Measurements from ENCODE around the gene CDC42BPG. TPM values are rescaled to one million over a fixed set of nuclear protein-coding genes. Genes with fewer than 3 reads are reported as not detected.

Gene CDC42BPG
- total RNA-seq, 1 experiment from 2014 or later, result 30.1 TPM

DNA sequence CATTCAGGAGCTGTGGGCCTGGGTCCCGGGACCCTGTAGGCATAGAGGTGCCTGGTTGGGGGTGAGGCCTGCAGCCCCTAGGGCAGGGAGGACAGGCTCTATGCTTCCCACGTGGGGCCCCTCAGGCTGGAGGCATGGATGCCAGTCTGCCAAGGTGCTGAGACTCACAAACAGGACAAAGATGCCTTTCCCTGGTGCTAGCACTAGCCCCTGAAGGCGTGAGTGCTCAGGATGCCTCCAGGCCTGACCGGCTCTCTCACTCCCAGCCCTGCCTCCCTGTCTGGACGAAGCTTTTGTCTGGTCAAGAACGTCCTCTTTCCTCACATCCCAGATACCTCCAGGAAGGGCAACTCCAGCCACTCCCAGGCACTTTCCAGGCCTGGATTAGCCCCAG lies 2.1 kb downstream of the CDC42BPG start:
- TF ChIP-seq ZFX (IDR thresholded peaks at IDR 0.05) (no peak), RAD21 (IDR thresholded peaks at IDR 0.05; ENCODE audit: low read depth) (no peak)
- ChIA-PET POLR2A (no interaction called here), CTCF (interaction anchor here (1.5 kb wide), 1 partner anchor 55 kb away, joined by 5 read pairs; no protein-coding TSS in a partner anchor), RAD21 (ENCODE audit: low non-redundant PET in 1 of 2, low total read pairs in 2 of 2, uncharacterized antibody in 2 of 2, unreplicated experiment in 2 of 2) (no interaction called here)
- Histone ChIP-seq H3K4me2 (ENCODE audit: low read length) (peak overlapping the region; percentile 100), H3K9me3 (ENCODE audit: control insufficient read depth in 1 of 2, insufficient read depth in 1 of 2, low read depth in 1 of 2, low read length in 2 of 2) (no peaks in the 10 kb centered on the region), H4K20me1 (ENCODE audit: insufficient read depth) (no peaks in the 10 kb centered on the region), H3K79me2 (ENCODE audit: insufficient read depth, low read length) (peaks cover 22% of the 10 kb centered on the region), H3K36me3 (ENCODE audit: control insufficient read depth in 1 of 2, insufficient read depth in 2 of 2, low read length in 2 of 2) (peaks cover 5 to 6% of the 10 kb centered on the region in 2 experiments; a peak in 3 of 4 replicates), H3K27me3 (ENCODE audit: insufficient read depth, low read length) (no peaks in the 10 kb centered on the region), H3K27ac (ENCODE audit: low read depth, low read length) (peak overlapping the region; percentile 97), H3K4me1 (ENCODE audit: control insufficient read depth in 1 of 2, insufficient read depth in 2 of 2, low read length in 2 of 2) (peaks cover 34 to 53% of the 10 kb centered on the region in 2 experiments), H3K4me3 (replicated peaks in 1 of 2; ENCODE audit: low read depth in 1 of 2, low read length in 2 of 2) (peak overlapping the region; percentile 60 to 95), H3K9ac (ENCODE audit: low read length) (peak overlapping the region; percentile 87), H2AFZ (ENCODE audit: low read depth, low read length, poor library complexity, severe bottlenecking) (no peak overlapping the region), H3K9me2 (ENCODE audit: insufficient read depth) (no peaks in the 10 kb centered on the region)
- DNase-seq (ENCODE audit: low read depth, low spot score) (no peak), ATAC-seq (no peak)
- BruUV-seq (replicated peaks), result TSS peak; percentile 30
- intact Hi-C loops (cut with micrococcal nuclease), result loop anchor here (5.0 to 10.0 kb wide), 2 partner anchors 55 to 412 kb away; no protein-coding TSS in a partner anchor

DNA sequence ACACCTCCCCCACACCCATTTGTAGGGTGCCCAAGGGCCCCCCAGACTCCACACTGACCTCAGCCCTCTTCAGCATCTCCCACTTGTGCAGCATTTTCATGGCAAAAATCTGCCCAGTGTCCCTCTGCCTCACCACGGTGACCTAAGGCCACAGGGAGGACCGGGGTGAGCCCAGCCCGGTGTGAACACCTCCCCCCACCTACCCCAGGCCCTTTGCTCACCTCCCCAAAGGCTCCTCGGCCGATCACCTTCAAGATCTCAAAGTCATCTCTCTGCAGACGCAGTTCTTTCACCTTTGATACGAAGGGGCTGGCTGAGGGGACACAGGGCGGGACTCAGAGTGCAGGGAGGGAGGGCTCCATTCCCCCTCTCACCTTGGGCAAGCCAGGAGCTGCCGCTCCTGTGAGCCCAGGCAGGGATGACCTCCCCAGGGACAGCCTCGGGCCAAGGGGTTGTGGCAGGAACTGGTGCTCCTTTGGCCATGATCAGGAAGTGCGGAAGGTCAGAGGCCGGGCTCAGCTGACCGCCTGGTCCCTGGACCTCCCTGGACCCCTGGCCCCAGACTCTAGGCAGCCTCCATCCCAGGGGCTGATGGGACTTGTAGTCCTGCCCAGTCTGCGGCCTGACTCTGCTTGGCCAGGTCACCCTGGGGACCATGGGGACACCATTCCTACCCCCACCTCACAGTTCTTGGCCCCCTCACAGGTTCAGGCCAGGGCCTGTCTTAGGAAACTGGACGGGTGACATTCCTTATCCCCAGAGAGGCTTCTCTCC lies 2.7 kb downstream of the CDC42BPG start:
- Histone ChIP-seq H3K4me2 (ENCODE audit: low read length) (peak overlapping the region; percentile 100), H4K20me1 (ENCODE audit: insufficient read depth) (no peaks in the 10 kb centered on the region), H3K79me2 (ENCODE audit: insufficient read depth, low read length) (peaks cover 22% of the 10 kb centered on the region), H2AFZ (ENCODE audit: low read depth, low read length, poor library complexity, severe bottlenecking) (no peak overlapping the region), H3K4me3 (replicated peaks in 1 of 2; ENCODE audit: low read depth in 1 of 2, low read length in 2 of 2) (peak overlapping the region; percentile 60 to 95), H3K9ac (ENCODE audit: low read length) (peak overlapping the region; percentile 87), H3K9me2 (ENCODE audit: insufficient read depth) (no peaks in the 10 kb centered on the region), H3K4me1 (ENCODE audit: control insufficient read depth in 1 of 2, insufficient read depth in 2 of 2, low read length in 2 of 2) (peaks cover 30 to 47% of the 10 kb centered on the region in 2 experiments), H3K27me3 (ENCODE audit: insufficient read depth, low read length) (no peaks in the 10 kb centered on the region), H3K9me3 (ENCODE audit: control insufficient read depth in 1 of 2, insufficient read depth in 1 of 2, low read depth in 1 of 2, low read length in 2 of 2) (no peaks in the 10 kb centered on the region), H3K36me3 (ENCODE audit: control insufficient read depth in 1 of 2, insufficient read depth in 2 of 2, low read length in 2 of 2) (peaks cover 5 to 6% of the 10 kb centered on the region in 2 experiments; a peak in 3 of 4 replicates), H3K27ac (ENCODE audit: low read depth, low read length) (peak overlapping the region; percentile 97)
- TF ChIP-seq, protein P1, sequence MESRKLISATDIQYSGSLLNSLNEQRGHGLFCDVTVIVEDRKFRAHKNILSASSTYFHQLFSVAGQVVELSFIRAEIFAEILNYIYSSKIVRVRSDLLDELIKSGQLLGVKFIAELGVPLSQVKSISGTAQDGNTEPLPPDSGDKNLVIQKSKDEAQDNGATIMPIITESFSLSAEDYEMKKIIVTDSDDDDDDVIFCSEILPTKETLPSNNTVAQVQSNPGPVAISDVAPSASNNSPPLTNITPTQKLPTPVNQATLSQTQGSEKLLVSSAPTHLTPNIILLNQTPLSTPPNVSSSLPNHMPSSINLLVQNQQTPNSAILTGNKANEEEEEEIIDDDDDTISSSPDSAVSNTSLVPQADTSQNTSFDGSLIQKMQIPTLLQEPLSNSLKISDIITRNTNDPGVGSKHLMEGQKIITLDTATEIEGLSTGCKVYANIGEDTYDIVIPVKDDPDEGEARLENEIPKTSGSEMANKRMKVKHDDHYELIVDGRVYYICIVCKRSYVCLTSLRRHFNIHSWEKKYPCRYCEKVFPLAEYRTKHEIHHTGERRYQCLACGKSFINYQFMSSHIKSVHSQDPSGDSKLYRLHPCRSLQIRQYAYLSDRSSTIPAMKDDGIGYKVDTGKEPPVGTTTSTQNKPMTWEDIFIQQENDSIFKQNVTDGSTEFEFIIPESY (IDR thresholded peaks at IDR 0.05; ENCODE audit: extremely low read depth, insufficient replicate concordance, low read length), result no peak
- TF ChIP-seq, protein P2, sequence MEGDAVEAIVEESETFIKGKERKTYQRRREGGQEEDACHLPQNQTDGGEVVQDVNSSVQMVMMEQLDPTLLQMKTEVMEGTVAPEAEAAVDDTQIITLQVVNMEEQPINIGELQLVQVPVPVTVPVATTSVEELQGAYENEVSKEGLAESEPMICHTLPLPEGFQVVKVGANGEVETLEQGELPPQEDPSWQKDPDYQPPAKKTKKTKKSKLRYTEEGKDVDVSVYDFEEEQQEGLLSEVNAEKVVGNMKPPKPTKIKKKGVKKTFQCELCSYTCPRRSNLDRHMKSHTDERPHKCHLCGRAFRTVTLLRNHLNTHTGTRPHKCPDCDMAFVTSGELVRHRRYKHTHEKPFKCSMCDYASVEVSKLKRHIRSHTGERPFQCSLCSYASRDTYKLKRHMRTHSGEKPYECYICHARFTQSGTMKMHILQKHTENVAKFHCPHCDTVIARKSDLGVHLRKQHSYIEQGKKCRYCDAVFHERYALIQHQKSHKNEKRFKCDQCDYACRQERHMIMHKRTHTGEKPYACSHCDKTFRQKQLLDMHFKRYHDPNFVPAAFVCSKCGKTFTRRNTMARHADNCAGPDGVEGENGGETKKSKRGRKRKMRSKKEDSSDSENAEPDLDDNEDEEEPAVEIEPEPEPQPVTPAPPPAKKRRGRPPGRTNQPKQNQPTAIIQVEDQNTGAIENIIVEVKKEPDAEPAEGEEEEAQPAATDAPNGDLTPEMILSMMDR (IDR thresholded peaks at IDR 0.05 in 2 of 3, conservative IDR thresholded peaks at IDR 0.05 in 1 of 3; ENCODE audit: borderline replicate concordance in 1 of 3, insufficient read depth in 1 of 3, low read depth in 2 of 3, low read length in 2 of 3), result no peak
- no peak for TF ChIP-seq POLR2AphosphoS5 (IDR thresholded peaks at IDR 0.05; ENCODE audit: low read depth, low read length)
- no peak for TF ChIP-seq SP1 (IDR thresholded peaks at IDR 0.05; ENCODE audit: low read depth)
- TF ChIP-seq YY1 (IDR thresholded peaks at IDR 0.05; ENCODE audit: extremely low read depth, insufficient replicate concordance, low read depth, low read length), result no peak
- no peak for TF ChIP-seq CEBPB (IDR thresholded peaks at IDR 0.05; ENCODE audit: low read depth)
- no peak for TF ChIP-seq JUND (IDR thresholded peaks at IDR 0.05)
- TF ChIP-seq EZH2 (IDR thresholded peaks at IDR 0.05), result no peak
- TF ChIP-seq, protein P3, sequence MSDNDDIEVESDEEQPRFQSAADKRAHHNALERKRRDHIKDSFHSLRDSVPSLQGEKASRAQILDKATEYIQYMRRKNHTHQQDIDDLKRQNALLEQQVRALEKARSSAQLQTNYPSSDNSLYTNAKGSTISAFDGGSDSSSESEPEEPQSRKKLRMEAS (IDR thresholded peaks at IDR 0.05), result no peak
- DNase-seq (ENCODE audit: low read depth, low spot score), result no peak
- BruUV-seq (replicated peaks), result no TSS peak
- no peak for ATAC-seq
- intact Hi-C loops (cut with micrococcal nuclease), result loop anchor here (5.0 to 10.0 kb wide), 2 partner anchors 54 to 413 kb away; no protein-coding TSS in a partner anchor
- ChIA-PET RAD21 (ENCODE audit: low non-redundant PET in 1 of 2, low total read pairs in 2 of 2, uncharacterized antibody in 2 of 2, unreplicated experiment in 2 of 2) (no interaction called here), CTCF (interaction anchor here (1.5 kb wide), 1 partner anchor 54 kb away, joined by 5 read pairs; no protein-coding TSS in a partner anchor), POLR2A (no interaction called here)
